Nucleus accumbens (tissue), 56 donors: Measurements from ENCODE around the gene EIF2S3B.
"Not testable (repeated sequence)": the region's sequence is repeated elsewhere in the genome, so short reads cannot be mapped to it uniquely, and the experiment has no call there.

Source experiments
- DNase-seq, 56 donors: peaks; one replicate each; lab custom pipeline; 2025; lab: John Stamatoyannopoulos, UW

The EIF2S3B gene

DNA sequence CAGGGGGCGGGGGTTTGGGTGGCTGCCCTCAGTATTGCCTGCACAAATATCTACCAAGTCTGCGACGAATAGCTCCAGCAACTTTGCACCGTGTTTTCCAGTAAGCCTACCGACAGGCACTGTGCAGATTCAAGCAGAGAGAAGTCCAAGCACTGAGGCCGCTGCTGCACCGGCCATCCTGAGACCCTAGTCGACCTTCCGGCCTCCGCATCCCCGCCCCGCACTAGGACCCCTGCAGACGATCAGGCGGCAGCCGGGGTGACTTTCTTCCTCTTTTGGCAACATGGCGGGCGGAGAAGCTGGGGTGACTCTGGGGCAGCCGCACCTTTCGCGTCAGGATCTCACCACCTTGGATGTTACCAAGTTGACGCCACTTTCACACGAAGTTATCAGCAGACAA is at the start of gene EIF2S3B:
TSS of gene EIF2S3B (plus strand) at position 271 of the 400 bp plus-strand sequence. CDS start at position 284, 13 bp downstream.
- no peak for DNase-seq

DNA sequence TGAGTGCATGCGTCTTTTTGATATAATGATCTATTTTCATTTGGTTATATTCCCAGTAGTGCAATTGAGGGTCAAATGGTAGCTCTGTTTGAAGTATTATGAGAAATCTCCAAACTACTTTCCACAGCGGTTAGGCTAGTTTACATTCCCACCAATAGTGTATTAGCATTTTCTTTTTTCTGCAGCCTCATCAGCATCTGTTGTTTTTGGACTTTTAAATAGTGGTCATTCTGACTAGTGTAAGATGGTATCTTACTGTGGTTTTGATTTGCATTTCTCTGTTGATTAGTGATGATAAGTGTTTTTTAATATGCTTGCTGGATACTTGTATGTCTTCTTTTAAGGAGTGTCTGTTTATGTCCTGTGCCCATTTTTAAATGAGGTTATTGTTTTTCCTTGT is 48.8 kb upstream of the EIF2S3B start:
- no peak for DNase-seq

DNA sequence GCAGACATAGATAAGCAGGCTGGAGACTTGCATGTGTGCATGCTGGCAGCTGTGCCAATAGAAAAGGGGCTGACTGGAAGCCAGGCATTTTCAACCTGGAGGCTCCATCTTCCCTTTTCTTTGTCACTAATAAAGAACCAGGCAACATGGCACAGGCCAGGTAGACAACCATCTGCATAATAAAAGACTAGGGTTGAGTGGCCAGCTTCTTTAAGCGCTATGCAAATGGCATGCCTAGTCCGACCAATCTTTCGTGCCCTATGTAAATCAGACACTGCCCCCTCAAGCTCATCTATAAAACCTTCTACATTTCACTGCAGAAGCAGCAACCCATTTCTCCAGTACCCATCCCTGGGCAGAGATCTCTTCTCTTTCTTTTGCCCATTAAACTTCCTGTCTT is 47.9 kb upstream of the EIF2S3B start:
- no peak for DNase-seq

DNA sequence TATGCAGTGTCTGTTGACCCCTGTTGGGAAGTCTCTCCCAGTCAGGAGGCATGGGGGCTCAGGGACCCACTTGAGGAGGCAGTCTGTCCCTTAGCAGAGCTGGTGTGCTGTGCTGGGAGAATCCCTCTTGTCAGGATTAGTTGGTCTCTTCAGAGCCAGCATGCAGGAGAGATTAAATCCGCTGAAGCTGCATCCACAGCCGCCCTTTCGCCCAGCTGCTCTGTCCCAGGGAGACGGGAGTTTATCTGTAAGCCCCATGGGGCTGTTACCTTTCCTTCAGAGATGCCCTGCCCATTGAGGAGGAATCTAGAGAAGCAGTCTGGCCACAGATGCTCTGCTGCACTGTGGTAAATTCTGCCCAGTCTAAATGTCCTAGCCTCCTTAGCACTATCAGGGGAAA is 39.4 kb upstream of the EIF2S3B start:
- no peak for DNase-seq

GRCh38 chr12:10469701-10470100 is 36.0 kb upstream of the EIF2S3B start:
- DNase-seq: no peak

- DNase-seq: not testable (repeated sequence)
These were observed 32.9 kb upstream of the EIF2S3B start for GRCh38 chr12:10472808-10473207.

DNA sequence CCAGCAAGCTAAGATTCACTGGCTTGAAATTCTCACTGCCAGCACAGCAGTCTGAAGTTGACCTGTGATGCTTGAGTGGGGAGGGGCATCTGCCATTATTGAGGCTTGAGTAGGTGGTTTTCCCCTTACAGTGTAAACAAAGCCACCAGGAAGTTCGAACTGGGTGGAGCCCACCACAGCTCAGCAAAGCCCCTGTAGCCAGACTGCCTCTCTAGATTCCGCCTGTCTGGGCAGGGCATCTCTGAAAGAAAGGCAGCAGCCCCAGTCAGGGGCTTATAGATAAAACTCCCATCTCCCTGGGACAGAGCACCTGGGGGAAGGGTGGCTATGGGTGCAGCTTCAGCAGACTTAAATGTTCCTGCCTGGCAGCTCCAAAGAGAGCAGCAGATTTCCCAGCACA is 23.8 kb upstream of the EIF2S3B start:
- not testable (repeated sequence) for DNase-seq

GRCh38 chr12:10487328-10487727 is 18.4 kb upstream of the EIF2S3B start:
- not testable (repeated sequence) for DNase-seq

GRCh38 chr12:10491766-10492165 is 13.9 kb upstream of the EIF2S3B start:
- no peak for DNase-seq

DNA sequence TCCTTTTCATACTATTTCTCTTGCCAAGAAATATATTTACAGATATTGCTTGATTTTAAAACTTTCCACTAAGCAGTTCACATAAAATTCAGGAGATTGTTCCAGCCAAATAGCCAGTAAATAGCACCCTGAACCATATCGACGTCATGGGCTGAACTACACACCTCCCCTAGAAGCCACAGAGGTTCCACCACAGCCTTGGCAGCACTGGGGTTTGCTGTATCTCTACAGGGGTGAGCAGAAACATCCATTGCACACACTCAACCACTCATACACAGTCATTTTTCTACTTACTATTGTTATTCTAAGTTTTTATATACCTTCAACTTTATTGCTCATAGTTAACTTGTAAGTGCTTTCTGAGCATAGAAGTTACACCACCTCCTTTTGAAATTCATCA is 8.1 kb upstream of the EIF2S3B start:
- DNase-seq: no peak

- DNase-seq: no peak
These were observed 7.6 kb upstream of the EIF2S3B start for GRCh38 chr12:10498042-10498441.

DNA sequence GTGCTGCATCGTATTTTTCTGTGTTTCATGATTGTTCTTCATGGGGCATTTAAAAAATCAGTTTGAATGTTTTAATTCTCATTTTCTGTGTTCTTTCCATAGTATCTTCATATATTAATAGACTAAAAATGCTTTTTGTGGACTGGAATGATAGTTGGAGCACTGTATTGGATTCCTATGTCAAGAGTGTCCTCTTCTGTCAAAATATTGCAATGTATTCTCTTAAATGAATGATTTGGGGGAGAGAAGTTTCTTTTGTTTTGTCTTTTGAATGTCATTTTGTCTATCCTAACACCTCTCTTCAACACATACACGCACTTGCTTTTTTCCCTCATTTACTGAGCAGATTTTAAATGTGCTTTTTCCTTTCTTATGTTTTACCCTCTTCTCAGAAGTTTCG is 4.7 kb upstream of the EIF2S3B start:
- no peak for DNase-seq

DNA sequence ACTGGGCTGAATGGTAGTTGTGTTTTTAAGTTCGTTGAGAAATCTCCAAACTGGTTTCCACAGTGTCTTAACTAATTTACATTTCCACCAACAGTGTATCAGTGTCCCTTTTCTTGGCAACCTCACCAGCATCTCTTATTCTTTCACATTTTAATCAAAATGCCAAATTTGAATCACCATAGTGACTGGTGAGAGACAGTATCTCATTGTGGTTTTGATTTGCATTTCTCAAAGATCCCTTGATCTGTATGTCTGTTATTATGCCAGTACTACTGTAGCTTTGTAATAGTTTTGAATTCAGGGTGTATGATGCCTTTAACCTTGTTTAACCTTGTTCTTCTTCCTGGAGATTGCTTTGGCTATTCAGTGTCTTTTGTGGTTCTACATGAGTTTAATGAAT is 2.2 kb upstream of the EIF2S3B start:
- DNase-seq: no peak

DNA sequence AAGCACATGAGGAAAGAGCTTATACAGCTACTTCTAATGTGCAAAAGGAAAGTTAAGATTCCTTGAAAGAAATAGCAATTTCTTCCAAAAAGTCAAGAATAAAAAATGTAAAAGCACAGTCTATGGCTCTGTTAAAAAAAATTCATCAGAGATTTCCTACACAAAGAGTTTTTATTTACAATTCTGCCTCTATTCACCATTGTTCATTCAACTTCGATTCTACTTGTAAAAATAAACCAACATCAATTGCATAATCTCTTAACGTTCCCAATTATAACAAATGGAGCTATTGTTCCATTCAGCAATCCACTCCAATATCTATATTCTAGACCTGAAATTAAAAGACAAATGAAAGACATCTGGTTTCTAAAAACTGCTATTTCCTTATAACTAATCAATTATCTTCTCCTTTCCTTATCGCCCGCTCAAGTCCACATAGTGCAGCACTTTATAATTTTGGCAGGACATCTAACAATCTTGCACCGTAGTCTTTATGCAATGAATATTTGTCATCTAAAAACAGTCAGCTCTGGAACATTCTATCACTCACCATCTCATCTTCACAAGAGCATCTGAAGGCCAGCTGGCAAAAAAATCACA is 6.2 kb downstream of the EIF2S3B start:
- no peak for DNase-seq

DNA sequence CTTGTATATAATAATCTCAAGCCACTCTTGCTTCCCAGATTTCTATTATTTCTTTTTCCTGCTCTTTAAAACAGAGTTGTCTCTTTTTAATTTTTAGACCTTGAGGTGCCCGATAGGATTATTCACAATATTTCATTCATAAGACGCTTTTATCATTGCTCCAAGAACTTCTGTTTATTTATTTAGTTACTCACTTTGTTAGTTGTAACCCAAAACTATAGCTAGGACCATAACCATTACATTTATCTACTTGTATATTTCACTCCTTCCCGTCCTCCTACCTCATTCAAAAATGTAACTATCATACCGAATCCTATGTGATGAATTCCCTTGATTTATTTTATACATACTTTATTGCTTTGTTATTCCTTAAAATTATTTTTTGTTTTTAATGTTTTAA is 7.1 kb downstream of the EIF2S3B start:
- DNase-seq: no peak

GRCh38 chr12:10521555-10521954 is 15.9 kb downstream of the EIF2S3B start:
- no peak for DNase-seq

GRCh38 chr12:10528174-10528953 is 22.7 kb downstream of the EIF2S3B start:
- no peak for DNase-seq

- DNase-seq: no peak
These were observed 23.9 kb downstream of the EIF2S3B start for GRCh38 chr12:10529603-10530002.

GRCh38 chr12:10537721-10538120 is 32.0 kb downstream of the EIF2S3B start:
- no peak for DNase-seq

DNA sequence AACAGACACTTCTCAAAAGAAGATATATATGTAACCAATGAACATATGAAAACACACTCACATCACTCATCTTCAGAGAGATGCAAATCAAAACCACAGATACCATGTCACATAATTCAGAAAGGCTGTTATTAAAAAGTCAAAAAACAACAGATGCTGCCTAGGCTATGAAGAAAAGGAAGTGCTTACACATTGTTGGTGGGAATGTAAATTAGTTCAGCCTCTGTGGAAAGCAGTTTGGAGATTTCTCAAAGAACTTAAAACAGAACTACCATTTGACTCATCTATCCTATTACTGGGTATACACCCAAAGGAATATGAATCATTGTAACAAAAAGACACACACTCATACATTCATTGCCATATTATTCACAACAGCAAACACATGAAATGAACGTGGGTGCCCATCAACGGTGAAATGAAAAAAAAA is 35.1 kb downstream of the EIF2S3B start:
- DNase-seq: no peak

DNA sequence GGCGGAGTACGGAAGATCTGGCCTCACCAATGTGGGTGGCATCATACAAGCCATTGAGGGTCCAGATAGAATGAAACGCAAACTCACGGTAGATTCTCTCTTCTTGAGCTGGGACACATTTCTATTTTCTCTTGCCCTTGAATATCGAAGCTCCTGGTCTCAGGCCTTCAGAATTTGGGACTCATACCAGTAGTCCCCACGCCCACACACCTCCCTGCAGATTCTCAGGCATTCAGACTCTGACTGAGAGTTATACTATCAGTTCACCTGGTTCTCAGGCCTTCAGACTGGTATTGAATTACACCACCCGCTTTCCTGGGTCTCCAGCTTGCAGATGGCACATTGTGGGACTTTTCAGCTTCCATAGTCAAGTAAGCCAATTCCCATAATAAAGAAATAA is 37.8 kb downstream of the EIF2S3B start:
- no peak for DNase-seq

DNA sequence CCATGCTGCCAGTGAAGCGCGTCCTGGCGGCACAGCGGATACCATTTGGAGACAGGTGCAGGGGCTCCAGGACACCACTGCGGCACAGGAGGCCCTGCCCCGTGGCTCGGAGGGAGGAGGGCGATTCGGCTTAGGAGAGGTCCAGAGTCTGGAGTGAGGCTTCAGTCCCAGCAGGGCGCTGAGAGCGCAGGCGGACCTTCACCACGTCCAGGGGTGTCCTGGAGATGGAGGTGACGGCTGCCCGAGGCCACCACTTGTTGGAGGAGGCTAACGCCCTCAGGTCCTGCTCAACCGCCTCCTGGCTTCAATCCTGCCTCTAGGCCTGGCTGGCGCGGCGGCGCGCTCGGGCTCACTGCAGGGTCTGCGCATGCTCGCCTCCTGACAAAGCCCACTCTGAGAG is 45.7 kb downstream of the EIF2S3B start:
- DNase-seq: no peak
